HG03280 (cell line): ENCODE measurements around the gene CDH18.

ENCODE experiments used
- ATAC-seq: cut with Tn5 transposase; IDR thresholded peaks from one replicate; pipeline ENCODE4 v1.9.1; 2021; ENCODE audit warnings: mild to moderate bottlenecking, moderate library complexity; ENCODE audit not compliant: unreplicated experiment

Gene CDH18

DNA sequence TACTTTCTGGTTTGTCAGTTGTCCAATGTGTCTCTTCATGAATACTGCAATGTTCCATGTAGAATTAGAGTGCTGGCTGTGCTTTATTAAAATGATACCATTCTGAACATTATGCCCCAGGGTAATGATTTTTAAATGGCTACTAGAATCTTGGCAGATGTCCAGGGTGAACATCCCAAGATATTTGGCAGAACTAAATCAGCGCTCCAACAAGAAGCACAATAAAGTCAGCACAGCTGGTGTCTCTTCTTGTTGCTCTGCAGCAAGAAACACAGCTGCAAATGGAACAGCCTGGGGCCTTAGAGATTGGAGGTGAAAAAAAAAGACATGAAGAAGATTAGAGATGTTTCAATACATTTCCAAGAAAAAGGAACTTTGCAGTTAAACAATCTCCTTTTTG, 248.3 kb downstream of the CDH18 start:
- no peak for ATAC-seq

DNA sequence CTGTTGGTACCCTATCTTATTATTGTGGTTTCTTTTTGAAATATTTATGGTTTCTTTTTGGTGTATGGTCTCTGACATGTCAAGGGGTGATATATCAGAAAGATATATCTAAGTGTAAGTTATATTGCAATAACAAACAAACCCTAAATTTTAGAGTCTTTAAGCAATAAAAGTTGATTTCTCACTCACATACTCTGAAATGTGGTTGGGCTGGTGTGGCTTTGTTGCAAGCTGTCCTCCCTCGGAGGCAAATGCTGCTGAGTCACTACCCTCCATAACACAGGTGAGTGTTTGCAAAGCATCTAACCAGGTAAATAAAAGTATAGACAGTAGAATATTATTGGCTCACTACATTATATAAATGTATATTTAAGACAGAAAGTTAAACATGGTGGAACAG, 253.2 kb downstream of the CDH18 start:
- ATAC-seq: no peak

DNA sequence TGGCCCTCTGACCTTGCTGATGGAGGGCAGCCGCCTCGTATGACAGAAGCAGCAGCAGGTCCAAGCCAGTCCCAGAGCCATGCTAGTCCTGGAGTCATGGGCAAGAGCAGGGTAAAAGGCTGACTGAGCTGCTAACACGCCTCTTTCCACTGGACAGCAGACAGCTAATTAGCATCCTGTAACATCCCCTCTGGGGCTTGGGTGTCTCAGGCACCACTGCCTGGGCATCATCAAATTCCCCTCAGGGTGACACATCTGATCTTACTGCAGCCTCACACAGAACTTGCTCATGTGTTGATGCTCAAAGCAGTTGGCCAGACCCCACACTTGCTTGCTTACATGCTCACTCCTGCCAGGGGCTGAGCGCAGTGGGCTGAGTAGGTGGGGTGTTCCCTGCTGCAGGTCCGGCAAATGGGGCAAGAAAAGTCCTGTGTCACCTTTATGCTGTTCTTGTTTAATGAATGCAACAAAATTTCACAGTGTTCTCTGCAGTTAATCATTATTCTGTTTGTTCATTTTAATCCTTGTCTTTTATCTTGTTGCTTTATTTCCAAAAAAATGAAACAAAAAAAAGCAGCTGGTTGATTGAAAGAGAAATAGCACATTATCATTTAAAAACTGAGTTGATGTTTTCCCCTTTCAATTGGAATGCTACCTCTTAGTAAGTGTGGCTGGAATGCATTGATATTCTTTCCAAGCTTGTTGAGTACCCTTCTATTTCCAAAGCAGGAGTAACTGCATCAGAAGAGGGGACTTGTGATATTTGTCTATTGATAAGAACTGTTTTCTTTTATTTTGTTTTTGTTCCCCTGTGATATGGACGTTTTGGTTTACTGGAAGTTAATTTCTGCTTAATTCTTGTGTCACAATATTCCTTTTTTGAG, 254.1 kb downstream of the CDH18 start:
- no peak for ATAC-seq

DNA sequence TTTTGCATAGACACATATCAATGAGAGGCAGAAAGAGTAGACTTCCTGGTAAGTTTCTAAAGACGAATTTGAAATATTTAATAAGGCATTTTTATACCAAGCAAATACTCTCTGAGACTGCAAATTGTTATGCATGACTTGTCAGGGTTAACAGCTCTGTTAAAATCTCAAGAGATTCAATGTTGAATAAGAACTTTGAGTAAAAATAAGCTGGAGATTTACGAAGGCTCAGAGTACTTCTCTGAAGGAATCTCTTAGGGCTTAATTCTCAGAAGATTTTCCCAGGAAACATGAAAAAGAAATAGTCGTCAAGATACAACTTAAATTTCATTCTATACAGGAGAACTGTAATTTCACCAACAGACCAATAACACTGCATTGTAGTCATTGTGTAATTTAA, 259.4 kb downstream of the CDH18 start:
- no peak for ATAC-seq

DNA sequence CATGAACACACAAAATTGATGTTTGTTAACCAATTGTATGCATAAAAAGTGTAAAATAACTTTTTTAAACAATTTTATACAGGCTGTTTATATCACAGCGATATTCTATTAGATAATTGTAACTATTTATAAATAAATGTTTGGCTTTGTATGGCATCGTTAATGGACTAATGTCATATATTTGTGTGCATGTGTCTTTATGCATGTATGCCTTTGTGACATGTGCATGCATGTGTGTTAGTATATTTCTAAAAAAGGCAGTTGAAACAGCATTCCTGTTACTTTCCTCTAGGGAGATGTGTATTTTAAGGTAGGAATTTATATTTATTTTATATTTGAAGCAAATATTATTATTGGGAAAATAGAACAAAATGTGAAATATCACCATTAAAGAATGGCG, 268.9 kb downstream of the CDH18 start:
- no peak for ATAC-seq

DNA sequence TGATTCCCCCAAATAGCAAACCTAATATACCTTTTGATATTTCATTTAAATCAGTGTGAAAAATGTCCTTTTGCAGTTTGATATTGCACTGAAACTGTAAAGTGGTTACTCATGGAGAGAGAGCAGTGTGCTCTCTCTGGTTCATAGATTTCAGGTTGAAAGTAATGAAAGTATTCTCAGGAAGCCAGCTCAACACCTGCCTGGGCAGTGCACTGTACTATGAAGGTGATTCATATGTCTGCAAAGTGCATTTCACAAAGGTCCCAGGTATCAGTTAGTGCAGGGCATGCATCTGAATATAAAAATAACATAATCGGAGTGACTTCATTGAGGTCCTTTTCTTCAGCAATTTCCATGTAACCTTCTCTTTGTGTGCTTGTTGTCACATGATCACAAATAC, 274.3 kb downstream of the CDH18 start:
- ATAC-seq: no peak

DNA sequence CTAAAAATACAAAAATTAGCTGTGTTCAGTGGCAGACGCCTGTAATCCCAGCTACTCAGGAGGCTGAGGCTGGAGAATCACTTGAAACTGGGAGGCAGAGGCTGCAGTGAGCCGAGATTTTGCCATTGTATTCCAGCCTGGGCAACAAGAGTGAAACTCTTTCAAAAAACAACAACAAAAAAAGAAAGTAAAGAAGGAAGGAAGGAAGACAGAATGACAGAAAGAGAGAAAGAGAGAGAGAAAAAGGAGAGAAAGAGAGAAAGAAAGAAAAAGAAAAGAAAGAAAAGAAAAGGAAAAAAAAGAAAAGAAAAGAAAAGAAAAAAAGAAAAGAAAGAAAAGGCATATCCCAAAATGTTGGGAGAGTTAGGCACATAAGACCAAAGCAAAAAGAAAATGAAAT, 278.6 kb downstream of the CDH18 start:
- no peak for ATAC-seq

DNA sequence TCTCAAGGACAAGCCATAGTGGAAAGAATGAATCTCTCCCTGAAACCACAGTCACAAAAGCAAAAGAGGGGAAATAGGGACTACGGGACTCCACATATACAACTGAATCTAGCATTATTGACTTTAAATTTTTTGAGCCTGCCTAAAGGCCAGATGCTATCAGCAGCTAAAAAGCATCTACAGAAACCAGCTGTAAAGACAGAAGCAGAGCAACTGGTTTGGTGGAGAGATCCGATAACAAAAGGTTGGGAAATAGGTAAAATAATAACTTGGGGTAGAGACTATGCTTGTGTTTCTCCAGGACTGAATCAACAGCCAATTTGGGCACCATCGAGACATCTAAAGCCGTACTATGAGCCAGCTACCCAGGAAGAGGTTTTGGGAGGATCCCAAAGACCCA, 281.2 kb downstream of the CDH18 start:
- ATAC-seq: no peak

DNA sequence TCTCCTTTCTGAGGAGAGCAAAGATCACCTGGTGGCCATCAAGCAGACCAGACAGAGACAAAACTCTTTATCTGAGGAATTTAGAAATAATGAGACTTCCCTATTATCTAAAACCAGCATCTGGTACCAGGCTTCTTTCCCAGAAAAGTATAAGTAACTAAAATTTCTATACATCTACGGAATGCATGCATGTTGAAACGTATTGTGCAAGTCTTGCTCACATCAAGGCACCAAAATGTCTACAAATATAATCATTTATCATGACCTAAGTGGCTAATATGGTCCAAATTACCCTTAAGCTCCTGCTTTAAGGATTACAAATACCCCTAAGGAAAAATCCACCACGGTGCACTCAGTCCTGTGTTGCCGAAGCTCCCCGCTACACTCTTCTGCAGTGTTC, 286.3 kb downstream of the CDH18 start:
- no peak for ATAC-seq

DNA sequence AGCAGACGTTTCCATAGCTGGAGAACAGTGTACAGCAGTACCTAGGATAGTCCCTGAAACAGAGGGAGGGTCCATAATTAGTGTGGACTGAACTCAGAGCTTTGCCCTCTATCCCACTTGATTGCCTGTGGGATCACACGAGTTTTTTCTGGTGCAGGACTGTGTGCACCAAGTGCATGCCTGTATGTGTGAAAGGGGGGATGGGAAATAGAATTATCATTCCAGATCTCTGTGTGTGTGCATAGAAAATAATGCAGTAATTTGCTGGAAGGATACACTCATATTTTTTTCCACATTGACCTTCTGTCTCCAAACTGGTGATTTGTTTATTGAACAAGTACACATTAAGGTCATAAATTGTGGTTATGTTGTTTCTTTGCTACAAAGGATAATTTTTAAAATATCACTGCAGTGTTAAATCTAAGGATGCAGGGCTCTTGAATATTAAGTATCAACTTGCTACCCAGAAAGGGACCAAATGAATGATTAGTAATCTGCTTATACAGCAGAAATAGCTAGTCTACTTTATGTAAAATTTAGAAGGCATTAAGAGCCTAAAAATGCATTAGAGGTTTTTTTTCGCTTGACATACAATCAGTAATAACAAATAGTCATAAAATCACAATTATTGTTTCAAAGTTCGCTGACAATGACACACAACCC, 292.9 kb downstream of the CDH18 start:
- no peak for ATAC-seq

DNA sequence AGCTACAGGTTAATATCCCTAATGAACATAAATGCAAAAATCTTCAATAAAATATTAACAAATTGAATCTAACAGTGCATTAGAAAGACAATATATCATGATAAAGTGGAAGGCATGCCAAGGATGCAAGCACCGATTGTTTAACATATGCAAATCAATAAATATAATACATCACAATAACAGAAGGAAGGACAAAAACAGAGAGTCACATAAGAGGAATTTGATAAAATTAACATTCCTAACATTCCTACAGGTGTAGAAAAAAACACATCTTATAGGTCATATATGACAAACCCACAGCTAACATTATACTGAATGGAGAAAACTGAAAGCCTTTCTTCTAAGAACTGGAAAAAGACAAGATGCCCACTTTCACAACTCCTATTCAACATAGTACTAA, 297.0 kb downstream of the CDH18 start:
- ATAC-seq: no peak

DNA sequence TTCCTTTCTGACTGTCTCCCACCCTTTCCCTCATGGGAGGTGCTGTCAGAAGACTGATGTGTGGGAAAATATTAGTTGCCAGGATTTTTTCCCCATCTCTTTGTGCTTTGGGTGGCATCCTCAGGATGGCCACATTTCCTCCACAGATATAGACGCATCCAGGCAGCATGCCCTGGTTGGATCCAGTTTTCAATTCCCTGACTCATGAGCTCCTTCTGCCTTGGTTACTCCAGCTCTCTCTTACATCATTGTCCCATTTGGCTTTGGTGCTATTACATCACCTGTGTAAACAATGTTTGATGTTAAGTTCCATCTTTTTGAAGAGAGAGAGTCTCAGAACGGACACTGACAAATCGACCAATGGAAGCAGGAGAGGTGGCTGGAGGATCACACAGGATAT, 302.5 kb downstream of the CDH18 start:
- no peak for ATAC-seq

DNA sequence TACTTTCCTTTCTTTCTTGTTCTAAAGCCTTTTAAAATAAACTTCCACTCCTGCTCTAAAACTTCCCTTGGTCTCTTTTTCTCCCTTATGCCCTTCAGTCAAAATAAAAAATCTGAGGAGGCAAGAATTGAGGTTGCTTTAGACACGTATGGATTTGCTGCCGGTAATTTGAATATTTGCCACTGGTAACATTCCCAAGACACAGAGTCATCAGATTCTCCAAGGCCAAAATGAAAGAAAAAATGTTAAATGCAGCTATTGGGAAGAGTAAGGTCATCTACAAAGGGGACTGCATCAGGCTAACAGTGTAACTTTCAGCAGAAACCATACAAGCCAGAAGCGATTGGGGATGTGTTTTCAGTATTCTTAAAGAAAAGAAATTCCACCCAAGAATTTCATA, 311.1 kb downstream of the CDH18 start:
- no peak for ATAC-seq

DNA sequence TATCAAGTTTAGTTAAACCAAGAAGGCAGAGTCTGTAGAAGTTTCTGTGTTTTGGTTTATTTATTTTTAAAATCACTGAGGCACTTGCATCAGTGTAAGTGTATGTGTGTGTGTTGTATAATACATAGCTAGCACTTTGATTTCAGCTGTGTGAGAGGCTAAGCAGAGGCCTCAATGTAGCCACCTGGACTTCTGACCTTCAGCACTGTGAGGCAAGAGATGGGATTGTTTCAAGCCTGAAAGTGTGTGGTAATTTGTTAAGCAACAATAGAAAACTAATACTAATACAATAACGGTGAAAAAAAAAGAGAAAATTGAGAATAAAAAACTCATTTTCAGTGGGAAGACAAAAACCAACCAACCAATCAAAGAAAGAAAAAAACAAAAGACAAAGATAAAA, 327.3 kb downstream of the CDH18 start:
- no peak for ATAC-seq

DNA sequence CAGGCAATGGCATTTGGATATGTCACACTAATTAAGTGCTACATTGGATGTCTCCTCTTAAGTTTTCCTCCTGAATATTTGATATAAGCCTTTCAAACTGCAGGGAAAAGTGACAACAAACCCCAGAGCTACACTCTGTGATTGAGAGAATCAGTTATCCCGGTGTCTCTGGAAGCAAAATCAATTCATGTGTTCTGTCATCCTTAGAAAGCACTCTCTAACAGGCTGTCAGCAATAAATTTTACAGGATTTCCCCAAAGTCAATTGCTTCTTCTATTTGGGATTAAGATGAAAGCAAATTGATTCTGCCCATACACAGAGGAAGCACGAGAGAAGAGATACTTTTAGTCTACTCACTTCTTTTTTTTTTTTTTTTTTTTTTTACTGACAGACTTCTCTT, 332.4 kb downstream of the CDH18 start:
- ATAC-seq: no peak

DNA sequence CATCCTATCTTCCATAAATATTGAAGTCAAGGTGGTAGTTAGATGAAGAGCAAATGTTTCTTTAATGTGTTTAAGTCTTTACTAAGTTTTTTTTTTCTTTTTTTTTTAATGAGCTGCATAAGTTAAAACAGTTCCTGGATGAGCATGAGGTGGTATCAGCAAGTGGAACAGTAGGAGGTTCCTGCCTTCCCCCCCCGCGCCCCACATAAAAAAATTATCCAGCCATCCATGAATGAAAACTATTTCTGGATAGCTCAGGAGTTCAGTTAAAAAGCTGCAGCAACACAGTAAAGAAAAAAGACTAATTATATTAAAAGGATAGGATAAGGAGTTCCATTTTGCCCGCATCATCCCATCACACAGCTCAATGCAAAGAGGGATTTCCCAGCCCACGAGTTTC, 349.5 kb downstream of the CDH18 start:
- ATAC-seq: no peak

DNA sequence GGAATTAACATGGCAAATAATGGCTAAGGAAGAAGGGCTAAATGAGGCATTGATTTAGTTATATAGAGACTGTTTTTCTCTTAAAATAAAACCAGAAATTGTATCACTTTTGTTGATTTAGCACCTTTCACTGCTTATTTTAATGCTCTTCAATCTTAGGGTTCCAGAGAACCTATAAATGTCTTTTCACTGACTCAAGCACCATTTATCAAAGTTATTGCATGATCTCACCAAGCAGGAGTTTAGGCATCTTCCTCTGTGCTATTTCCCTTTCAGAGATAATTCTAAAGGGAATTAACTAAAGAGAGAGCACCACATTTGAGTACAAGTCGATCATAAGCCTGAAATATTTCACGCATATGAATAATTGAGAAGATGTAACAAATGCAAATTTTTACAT, 357.1 kb downstream of the CDH18 start:
- ATAC-seq: no peak

DNA sequence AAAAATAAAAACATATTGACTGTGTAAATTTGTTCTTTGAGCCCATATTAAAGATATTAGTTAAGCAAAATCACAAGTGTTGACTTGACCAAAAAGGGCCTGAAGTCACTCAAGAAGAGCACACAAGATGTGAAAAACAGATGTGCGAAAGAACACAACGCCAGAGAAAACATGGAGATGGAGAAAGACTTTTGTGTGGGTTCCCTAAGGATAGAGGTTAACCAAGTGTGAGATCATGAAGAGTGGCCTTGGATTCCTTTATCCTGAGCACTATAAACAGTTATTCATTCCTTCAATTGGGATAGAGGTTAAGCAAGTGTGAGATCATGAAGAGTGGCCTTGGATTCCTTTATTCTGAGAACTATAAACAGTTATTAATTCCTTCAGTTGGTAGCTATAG, 361.8 kb downstream of the CDH18 start:
- no peak for ATAC-seq

DNA sequence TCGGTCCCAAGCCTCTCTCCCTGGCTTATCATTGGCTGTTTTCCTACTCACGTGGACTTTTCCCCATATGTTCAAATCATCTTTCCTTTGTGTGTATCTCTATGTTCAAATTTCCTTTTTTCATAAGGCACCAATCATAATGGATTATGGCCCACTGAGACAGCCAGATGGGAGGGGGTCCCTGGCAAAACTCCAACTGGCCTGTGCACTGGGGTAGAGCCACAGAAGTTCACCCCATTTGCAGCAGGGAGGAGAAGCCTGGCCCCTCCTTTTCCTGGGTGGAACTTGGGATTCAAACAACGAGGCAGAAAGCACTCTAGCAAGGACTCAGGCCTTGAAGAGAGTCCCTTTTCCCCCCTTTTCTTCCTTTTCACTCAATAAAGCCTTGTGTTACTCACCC, 362.4 kb downstream of the CDH18 start:
- no peak for ATAC-seq

DNA sequence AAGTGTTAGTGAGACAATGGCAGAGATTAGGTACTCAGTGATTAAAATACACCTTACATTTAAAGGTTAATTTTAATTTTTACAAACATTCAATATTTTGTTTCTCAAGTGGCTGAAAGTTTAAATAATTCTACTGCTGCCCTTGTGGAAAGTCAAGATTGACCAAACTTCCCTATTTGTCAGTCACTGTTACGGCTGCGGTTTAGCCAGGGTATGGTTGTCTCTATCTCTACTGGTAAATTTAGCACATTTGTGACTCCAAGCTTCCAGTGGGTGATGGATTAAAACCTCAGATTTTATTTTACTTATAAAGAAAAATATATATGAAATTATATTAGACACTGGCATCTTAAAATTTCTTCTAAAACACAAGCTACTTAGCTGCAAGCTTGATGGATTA, 368.4 kb downstream of the CDH18 start:
- no peak for ATAC-seq

DNA sequence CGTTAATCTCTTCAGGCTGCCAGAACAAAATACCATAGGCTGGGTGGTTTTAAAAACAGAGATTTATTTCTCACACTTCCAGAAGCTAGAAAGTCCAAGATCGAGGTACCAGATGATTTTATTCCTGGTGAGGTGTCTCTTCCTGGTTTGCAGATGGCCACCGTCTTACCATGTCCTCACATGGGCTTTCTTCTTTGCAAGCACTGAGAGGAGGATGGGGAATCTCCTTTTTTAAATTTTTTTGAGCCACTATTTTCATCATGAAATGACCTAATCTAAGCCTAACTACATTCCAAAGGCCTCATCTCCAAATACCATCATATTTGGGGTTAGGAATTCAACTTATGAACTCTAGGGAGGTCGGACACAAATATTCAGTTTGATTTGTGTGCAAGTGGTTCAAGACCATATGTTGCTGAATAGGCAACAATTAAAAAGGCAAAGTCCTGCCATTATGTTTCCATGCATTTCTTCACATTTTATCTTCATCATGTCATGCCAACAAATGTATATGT, 371.2 kb downstream of the CDH18 start:
- ATAC-seq: no peak

DNA sequence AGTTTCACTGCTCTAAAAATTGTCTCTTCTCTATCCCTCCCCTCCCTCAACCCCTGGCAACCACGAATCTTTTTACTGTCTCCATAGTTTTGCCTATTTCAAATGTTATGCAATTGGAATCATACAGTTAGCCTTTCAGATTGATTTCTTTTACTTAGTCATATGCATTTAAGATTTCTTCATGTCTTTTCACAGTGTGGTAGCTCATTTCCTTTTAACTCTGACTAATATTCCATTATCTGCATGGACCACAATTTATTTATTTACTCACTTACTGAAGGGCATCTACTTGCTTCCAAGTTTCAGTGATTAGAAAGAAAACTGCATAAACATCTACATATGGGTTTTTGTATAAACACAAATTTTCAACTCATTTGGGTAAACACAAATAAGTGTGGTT, 372.3 kb downstream of the CDH18 start:
- ATAC-seq: no peak
